H9 (cell line): ENCODE results near the gene CSHL1. TPM values are rescaled to one million over a fixed set of nuclear protein-coding genes. Genes with fewer than 3 reads are reported as not detected.
"Not testable (repeated sequence)": the region's sequence is repeated elsewhere in the genome, so short reads cannot be mapped to it uniquely, and the experiment has no call there.

ENCODE experiments used
- DNase-seq: peaks from one replicate; pipeline ENCODE4 v3.0.0-alpha.2; 2017
- H2AFZ ChIP-seq: one replicate; pipeline ENCODE4 v1.6.1; 2013; ENCODE audit warnings: mild to moderate bottlenecking, low read length, control low read depth, moderate library complexity
- H2AK5ac ChIP-seq: 2 replicates; pipeline ENCODE4 v1.6.1; 2013; ENCODE audit warnings: low read length, control low read depth, mixed read lengths; ENCODE audit not compliant: insufficient read length
- H2BK120ac ChIP-seq: one replicate; pipeline ENCODE4 v1.6.1; 2013; ENCODE audit warnings: low read depth, mild to moderate bottlenecking, low read length, control low read depth, inconsistent platforms; ENCODE audit not compliant: poor library complexity, severe bottlenecking
- H2BK12ac ChIP-seq: 2 replicates; pipeline ENCODE4 v1.6.1; 2013; ENCODE audit warnings: low read length, control low read depth, mixed read lengths, low read depth; ENCODE audit not compliant: insufficient read length
- H2BK15ac ChIP-seq: 2 replicates; pipeline ENCODE4 v1.6.1; 2013; ENCODE audit warnings: low read depth, low read length, control low read depth
- H2BK20ac ChIP-seq: one replicate; pipeline ENCODE4 v1.6.1; 2013; ENCODE audit warnings: low read depth, mild to moderate bottlenecking, low read length, control low read depth, inconsistent platforms; ENCODE audit not compliant: poor library complexity, severe bottlenecking
- H2BK5ac ChIP-seq: 2 replicates; pipeline ENCODE4 v1.6.1; 2013; ENCODE audit warnings: low read length, control low read depth, mixed read lengths; ENCODE audit not compliant: insufficient read length
- H3K14ac ChIP-seq: 2 replicates; pipeline ENCODE4 v1.6.1; 2013; ENCODE audit warnings: low read length, control low read depth; ENCODE audit not compliant: insufficient read depth
- H3K18ac ChIP-seq: 2 replicates; pipeline ENCODE4 v1.6.1; 2013; ENCODE audit warnings: low read depth, mild to moderate bottlenecking, mixed read lengths, low read length, control low read depth; ENCODE audit not compliant: insufficient read length
- H3K23ac ChIP-seq: 2 replicates; pipeline ENCODE4 v1.6.1; 2013; ENCODE audit warnings: low read length, control low read depth, mixed read lengths, low read depth; ENCODE audit not compliant: insufficient read length
- H3K23me2 ChIP-seq: 2 replicates; pipeline ENCODE4 v1.6.1; 2013; ENCODE audit warnings: low read depth, mild to moderate bottlenecking, mixed read lengths, low read length, control low read depth; ENCODE audit not compliant: insufficient read length, poor library complexity, severe bottlenecking
- H3K27ac ChIP-seq: 2 replicates; pipeline ENCODE4 v1.5.1; 2013; ENCODE audit warnings: low read length, control low read depth, mixed read lengths, low read depth; ENCODE audit not compliant: insufficient read length
- H3K27me3 ChIP-seq: 2 replicates; pipeline ENCODE4 v1.6.1; 2013; ENCODE audit warnings: low read length, control low read depth, inconsistent platforms; ENCODE audit not compliant: insufficient read depth
- H3K4ac ChIP-seq: 2 replicates; pipeline ENCODE4 v1.6.1; 2013; ENCODE audit warnings: low read depth, mild to moderate bottlenecking, control low read depth, inconsistent platforms, low read length, moderate library complexity
- H3K4me1 ChIP-seq: 2 replicates; pipeline ENCODE4 v1.6.1; 2013; ENCODE audit warnings: low read length, control low read depth, inconsistent platforms; ENCODE audit not compliant: insufficient read depth
- H3K4me2 ChIP-seq: 2 replicates; pipeline ENCODE4 v1.6.1; 2013; ENCODE audit warnings: low read length, control low read depth, mixed read lengths; ENCODE audit not compliant: insufficient read length, insufficient read depth
- H3K56ac ChIP-seq: 2 replicates; pipeline ENCODE4 v1.6.1; 2013; ENCODE audit warnings: low read depth, mild to moderate bottlenecking, mixed read lengths, low read length, control low read depth; ENCODE audit not compliant: insufficient read length
- H3K79me1 ChIP-seq: 2 replicates; pipeline ENCODE4 v1.6.1; 2013; ENCODE audit warnings: low read depth, mild to moderate bottlenecking, moderate library complexity, low read length, control low read depth, inconsistent platforms; ENCODE audit not compliant: insufficient read depth, poor library complexity, severe bottlenecking
- H3K79me2 ChIP-seq: 2 replicates; pipeline ENCODE4 v1.6.1; 2013; ENCODE audit warnings: low read length, control low read depth, inconsistent platforms; ENCODE audit not compliant: insufficient read depth
- H3K9ac ChIP-seq: 2 replicates; pipeline ENCODE4 v1.6.1; 2013; ENCODE audit warnings: low read length, control low read depth, mixed read lengths; ENCODE audit not compliant: insufficient read length; ENCODE audit errors: extremely low read depth
- H3K9me3 ChIP-seq: one replicate; pipeline ENCODE4 v1.6.1; 2013; ENCODE audit warnings: low read depth, low read length, inconsistent platforms; ENCODE audit not compliant: control insufficient read depth
- H3T11ph ChIP-seq: one replicate; pipeline ENCODE4 v1.6.1; 2013; ENCODE audit warnings: mild to moderate bottlenecking, low read length, control low read depth, inconsistent platforms
- H4K20me1 ChIP-seq: one replicate; pipeline ENCODE4 v1.6.1; 2013; ENCODE audit not compliant: control insufficient read depth, insufficient read length, insufficient read depth
- H4K5ac ChIP-seq: 2 replicates; pipeline ENCODE4 v1.6.1; 2013; ENCODE audit warnings: low read depth, mild to moderate bottlenecking, mixed read lengths, low read length, control low read depth; ENCODE audit not compliant: insufficient read length
- H4K8ac ChIP-seq: replicated peaks from 2 replicates; pipeline ENCODE4 v1.6.1; 2013; ENCODE audit warnings: low read length, control low read depth, mixed read lengths, low read depth; ENCODE audit not compliant: insufficient read length
- H4K91ac ChIP-seq: 2 replicates; pipeline ENCODE4 v1.6.1; 2013; ENCODE audit warnings: low read depth, mild to moderate bottlenecking, moderate library complexity, mixed read lengths, low read length, control low read depth; ENCODE audit not compliant: insufficient read length
- H3K27ac Mint-ChIP-seq, 3 experiments: 2 replicates in 2 of 3; 3 replicates in 1 of 3; pipeline ENCODE4 v1.8.0; 2020 to 2021; ENCODE audit warnings: mixed read lengths in 3 of 3, mild to moderate bottlenecking in 1 of 3, moderate library complexity in 1 of 3
- H3K27me3 Mint-ChIP-seq: 2 replicates; pipeline ENCODE4 v1.8.0; 2021; ENCODE audit warnings: low read depth, mild to moderate bottlenecking, moderate library complexity, mixed read lengths
- H3K36me3 Mint-ChIP-seq, 3 experiments: 2 replicates in 2 of 3; 3 replicates in 1 of 3; pipeline ENCODE4 v1.8.0; 2020 to 2021; ENCODE audit warnings: low read depth in 3 of 3, mixed read lengths in 3 of 3; ENCODE audit not compliant: insufficient read depth in 1 of 3
- H3K4me1 Mint-ChIP-seq, 2 experiments: 2 replicates each; pipeline ENCODE4 v1.8.0; 2020; ENCODE audit warnings: mixed read lengths in 2 of 2
- H3K4me3 Mint-ChIP-seq, 2 experiments: 2 replicates in 1 of 2; 3 replicates in 1 of 2; pipeline ENCODE4 v1.8.0; 2020 to 2021; ENCODE audit warnings: mild to moderate bottlenecking in 2 of 2, mixed read lengths in 2 of 2, moderate library complexity in 1 of 2
- H3K9me3 Mint-ChIP-seq, 2 experiments: 2 replicates in 1 of 2; 3 replicates in 1 of 2; pipeline ENCODE4 v1.8.0; 2020; ENCODE audit warnings: mild to moderate bottlenecking in 2 of 2, mixed read lengths in 2 of 2, moderate library complexity in 1 of 2
- WGBS: extraction: QIAGEN DNeasy Blood & Tissue Kit; methylation state at CpG from one replicate; pipeline ENCODE4 v1.1.7; 2013; ENCODE audit warnings: missing lambda C conversion rate, low lambda C conversion rate, mixed read lengths; ENCODE audit not compliant: insufficient read length; ENCODE audit errors: extremely low coverage; 5-methylcytosine and 5-hydroxymethylcytosine counted together
- total RNA-seq: library from RNA; stranded (reverse); gene quantifications from 2 replicates; pipeline ENCODE4 v1.2.1, GENCODE V29; 2021
- TF ChIP-seq, protein P1 (sequence below): fragments of 200-600 bp; sonication (generic); conservative IDR thresholded peaks from 3 replicates; pipeline ENCODE4 v1.8.0; 2021; ENCODE audit warnings: antibody characterized with exemption, mild to moderate bottlenecking

CSHL1 gene
- total RNA-seq, 1 experiment from 2014 or later = not detected

GRCh38 chr17:63919311-63919723 lies 8.3 kb upstream of the CSHL1 start:
- Histone ChIP-seq H4K20me1 (no peaks in the 10 kb centered on the region), H3K9me3 (no peaks in the 10 kb centered on the region), H2BK5ac (no peak overlapping the region), H2BK20ac (no peak overlapping the region), H3K4me1 (peaks cover 3% of the 10 kb centered on the region; the same call in 1 of the 2 replicates), H3K4me2 (no peak overlapping the region), H3K23me2 (no peaks in the 10 kb centered on the region), H3K79me1 (no peaks in the 10 kb centered on the region), H2BK120ac (no peak overlapping the region), H3K4ac (no peak overlapping the region), H3K79me2 (no peaks in the 10 kb centered on the region), H3K27me3 (no peaks in the 10 kb centered on the region), H4K8ac (no peak overlapping the region), H2AK5ac (no peak overlapping the region), H3K18ac (no peak overlapping the region), H3K14ac (no peak overlapping the region), H4K5ac (no peak overlapping the region), H2BK15ac (no peak overlapping the region), H4K91ac (no peak overlapping the region), H3K27ac (no peak overlapping the region), H3T11ph (no peak overlapping the region), H2BK12ac (no peak overlapping the region), H3K56ac (no peak overlapping the region), H2AFZ (no peak overlapping the region), H3K9ac (no peak overlapping the region), H3K23ac (no peak overlapping the region)
- H3K4me3 Mint-ChIP-seq = peak overlapping the region in 1 of 2 experiments; percentile 37; a peak in 1 of 5 replicates
- peaks cover 19% of the 10 kb centered on the region for H3K27me3 Mint-ChIP-seq
- no CpG with 5 or more reads among the region's 8 CpGs for WGBS
- H3K4me1 Mint-ChIP-seq = peaks cover 17 to 21% of the 10 kb centered on the region in 2 experiments
- TF ChIP-seq, protein P1, sequence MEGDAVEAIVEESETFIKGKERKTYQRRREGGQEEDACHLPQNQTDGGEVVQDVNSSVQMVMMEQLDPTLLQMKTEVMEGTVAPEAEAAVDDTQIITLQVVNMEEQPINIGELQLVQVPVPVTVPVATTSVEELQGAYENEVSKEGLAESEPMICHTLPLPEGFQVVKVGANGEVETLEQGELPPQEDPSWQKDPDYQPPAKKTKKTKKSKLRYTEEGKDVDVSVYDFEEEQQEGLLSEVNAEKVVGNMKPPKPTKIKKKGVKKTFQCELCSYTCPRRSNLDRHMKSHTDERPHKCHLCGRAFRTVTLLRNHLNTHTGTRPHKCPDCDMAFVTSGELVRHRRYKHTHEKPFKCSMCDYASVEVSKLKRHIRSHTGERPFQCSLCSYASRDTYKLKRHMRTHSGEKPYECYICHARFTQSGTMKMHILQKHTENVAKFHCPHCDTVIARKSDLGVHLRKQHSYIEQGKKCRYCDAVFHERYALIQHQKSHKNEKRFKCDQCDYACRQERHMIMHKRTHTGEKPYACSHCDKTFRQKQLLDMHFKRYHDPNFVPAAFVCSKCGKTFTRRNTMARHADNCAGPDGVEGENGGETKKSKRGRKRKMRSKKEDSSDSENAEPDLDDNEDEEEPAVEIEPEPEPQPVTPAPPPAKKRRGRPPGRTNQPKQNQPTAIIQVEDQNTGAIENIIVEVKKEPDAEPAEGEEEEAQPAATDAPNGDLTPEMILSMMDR = peak; percentile 90
- H3K27ac Mint-ChIP-seq = no peak overlapping the region
- no peaks in the 10 kb centered on the region for H3K36me3 Mint-ChIP-seq
- DNase-seq = peak; percentile 88
- no peaks in the 10 kb centered on the region for H3K9me3 Mint-ChIP-seq

- not testable (repeated sequence) for H2BK12ac ChIP-seq, H3K4ac ChIP-seq, H3K79me1 ChIP-seq, H2BK20ac ChIP-seq, H3K23ac ChIP-seq, H3K27me3 ChIP-seq, H3K9ac ChIP-seq, H3K14ac ChIP-seq, H3T11ph ChIP-seq, H2AK5ac ChIP-seq, H2BK15ac ChIP-seq, DNase-seq, H2BK120ac ChIP-seq, H4K91ac ChIP-seq, H3K9me3 Mint-ChIP-seq, H3K4me1 ChIP-seq, H2AFZ ChIP-seq, H3K23me2 ChIP-seq, H3K79me2 ChIP-seq, H3K56ac ChIP-seq, H3K9me3 ChIP-seq, H3K18ac ChIP-seq, H4K20me1 ChIP-seq, H3K27ac ChIP-seq, H2BK5ac ChIP-seq, H4K8ac ChIP-seq, H4K5ac ChIP-seq, H3K36me3 Mint-ChIP-seq
- Mint-ChIP-seq H3K4me1 (peaks cover 17 to 21% of the 10 kb centered on the region in 2 experiments), H3K27ac (peak within 1 kb of the TSS in 2 of 3 experiments; percentile 45 to 67; a peak in 3 of 7 replicates), H3K27me3 (peaks cover 19% of the 10 kb centered on the region), H3K4me3 (peak within 1 kb of the TSS; percentile 32 to 44; a peak in 4 of 5 replicates)
- H3K4me2 ChIP-seq = peak within 1 kb of the TSS; percentile 41
- WGBS = no CpG with 5 or more reads among the region's 10 CpGs
Measured at GRCh38 chr17:63918789-63919305, 7.8 kb upstream of the CSHL1 start, which contains the start of gene GH1. GH1 (minus strand) TSS chr17:63918839; CDS start chr17:63918776, 63 bp downstream.
